Mesangial cell (primary cell): Measurements from ENCODE around the gene COL5A1. TPM values are rescaled to one million over a fixed set of nuclear protein-coding genes. Genes with fewer than 3 reads are reported as not detected.

Source experiments
- total RNA-seq: library from RNA; depleted of rRNA; stranded (reverse); fragments of >200 nt; gene quantifications from 2 replicates; pipeline ENCODE4 v1.2.3, GENCODE V29; 2015

COL5A1 gene
- total RNA-seq = 263 and 508 TPM in 2 replicates

DNA sequence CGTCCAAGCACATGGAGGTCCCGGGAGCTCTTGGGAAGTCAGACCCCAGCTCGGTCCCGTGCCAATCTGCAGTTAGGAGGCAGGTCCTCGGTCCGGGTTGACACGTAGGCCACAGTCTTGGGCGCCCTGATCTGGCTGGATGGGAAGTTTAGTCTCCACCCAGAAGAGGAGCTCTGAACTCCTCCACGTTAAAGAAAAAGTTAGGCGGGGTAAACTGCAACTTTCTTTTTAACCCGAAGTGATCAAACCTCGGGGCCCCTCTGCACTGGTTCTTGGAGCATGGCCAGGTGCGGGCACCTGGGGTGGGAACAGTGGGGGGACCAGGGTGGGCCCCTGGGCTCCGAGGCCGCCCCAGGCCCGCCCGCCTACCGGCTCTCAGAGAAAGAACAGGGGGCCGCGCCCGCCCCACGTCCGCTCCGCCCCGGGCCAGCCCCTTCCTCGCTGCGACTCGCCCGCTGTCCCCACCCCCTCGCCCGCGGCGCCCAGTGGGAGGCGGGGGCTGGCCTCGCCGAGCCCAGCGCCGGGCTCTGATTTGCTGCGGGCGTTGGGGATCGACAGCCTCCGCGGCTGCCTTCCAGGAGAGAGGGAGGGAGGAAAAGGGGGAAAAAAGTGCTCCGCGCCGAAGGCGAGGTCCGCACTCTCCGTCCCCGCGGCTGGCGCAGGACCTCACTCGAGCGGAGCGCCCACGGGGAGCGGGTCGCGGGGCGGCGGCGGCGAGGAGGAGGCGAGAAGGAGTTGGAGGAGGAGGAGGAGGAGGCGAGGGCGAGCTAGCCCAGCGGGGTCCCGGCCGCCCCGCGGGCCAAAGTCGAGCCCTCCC lies at the start of gene COL5A1:
Gene COL5A1, plus strand, starts transcription at position 631 of the 817 bp plus-strand sequence. CDS start 385 bp downstream, outside the sequence.

GRCh38 chr9:134880484-134881312 lies 239.1 kb downstream of the COL5A1 start, which contains the start of gene FCN2:
TSS of gene FCN2 (plus strand) at chr9:134880810. CDS start at chr9:134880822, 12 bp downstream.

Other genes starting within 250 kb of the COL5A1 start
- not detected in 2 replicates for gene FCN2, start 239.0 kb downstream of the COL5A1 start, total RNA-seq